ENCODE data around the gene TTC27. TPM values are rescaled to one million over a fixed set of nuclear protein-coding genes. Genes with fewer than 3 reads are reported as not detected.
"Not testable (repeated sequence)": the region's sequence is repeated elsewhere in the genome, so short reads cannot be mapped to it uniquely, and the experiment has no call there.

TTC27 gene
- total and polyA plus RNA-seq, 2 of the 13 experiments (the other 11 are each of a cell fraction or from before 2014, with no cell fraction given): 26.7 to 44.7 TPM

DNA sequence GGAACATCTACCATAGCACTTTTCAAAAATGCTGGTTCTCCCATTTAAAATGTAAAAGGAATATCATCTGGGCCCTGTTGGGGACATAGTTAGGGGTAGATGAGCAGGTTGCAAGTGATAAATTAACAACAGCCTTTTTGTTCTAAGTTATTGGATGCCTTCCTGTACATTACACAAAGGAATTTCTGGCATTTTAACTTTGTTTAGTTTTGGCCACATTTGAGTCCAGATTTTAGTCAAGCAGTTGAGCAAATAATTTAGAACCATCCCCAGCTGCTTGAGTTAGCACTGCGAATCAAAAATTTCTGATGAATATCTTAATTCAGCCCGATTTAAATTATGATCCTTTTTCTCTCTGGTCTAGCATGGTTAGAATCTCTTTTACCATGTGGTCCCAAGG is 124.4 kb downstream of the TTC27 start (continued):
- TF ChIP-seq CHD2 (IDR thresholded peaks at IDR 0.05; ENCODE audit: low read depth, low read length) (no peak), JDP2 (CRISPR knock-in tag; IDR thresholded peaks at IDR 0.05; ENCODE audit: borderline replicate concordance) (no peak), FOXA1 (IDR thresholded peaks at IDR 0.05) (no peak), FOXA1 (CRISPR knock-in tag; IDR thresholded peaks at IDR 0.05) (0 out of 2 replicates have a peak, but pooled peaks have one; percentile 19), ZNF749 (CRISPR knock-in tag; IDR thresholded peaks at IDR 0.05; ENCODE audit: borderline replicate concordance) (no peak)
- TF ChIP-seq, protein P1, sequence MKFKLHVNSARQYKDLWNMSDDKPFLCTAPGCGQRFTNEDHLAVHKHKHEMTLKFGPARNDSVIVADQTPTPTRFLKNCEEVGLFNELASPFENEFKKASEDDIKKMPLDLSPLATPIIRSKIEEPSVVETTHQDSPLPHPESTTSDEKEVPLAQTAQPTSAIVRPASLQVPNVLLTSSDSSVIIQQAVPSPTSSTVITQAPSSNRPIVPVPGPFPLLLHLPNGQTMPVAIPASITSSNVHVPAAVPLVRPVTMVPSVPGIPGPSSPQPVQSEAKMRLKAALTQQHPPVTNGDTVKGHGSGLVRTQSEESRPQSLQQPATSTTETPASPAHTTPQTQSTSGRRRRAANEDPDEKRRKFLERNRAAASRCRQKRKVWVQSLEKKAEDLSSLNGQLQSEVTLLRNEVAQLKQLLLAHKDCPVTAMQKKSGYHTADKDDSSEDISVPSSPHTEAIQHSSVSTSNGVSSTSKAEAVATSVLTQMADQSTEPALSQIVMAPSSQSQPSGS (CRISPR knock-in tag; IDR thresholded peaks at IDR 0.05): no peak

- CTCF ChIA-PET (ENCODE audit: low intra/inter-chr PET ratio, low total read pairs): no interaction called here
- WGBS (ENCODE audit: low lambda C conversion rate): 97% methylated on average over 5 of the region's 5 CpGs
- in situ Hi-C loops (cut with HindIII; ENCODE audit: extremely low pct_ligation_motif_present, low pct_unique_long_range_greater_than_20kb): loop anchor here (25.0 kb wide), 1 partner anchor 834 kb away; the partner anchor contains the start of gene FAM98A
These were observed 125.1 kb downstream of the TTC27 start for GRCh38 chr2:32752952-32753351.

GRCh38 chr2:32754676-32755075 is 126.8 kb downstream of the TTC27 start:
- intact Hi-C loops (cut with micrococcal nuclease; ENCODE audit: unreplicated experiment); H3K79me2 ChIP-seq (ENCODE audit: insufficient read depth, low read length); ATAC-seq; FAIRE-seq; POLR2A ChIA-PET; DNase-seq (ENCODE audit: low spot score); H3K9ac ChIP-seq (ENCODE audit: insufficient read depth, low read depth, low read length); CTCF ChIA-PET (ENCODE audit: low intra/inter-chr PET ratio, low total read pairs); H2AFZ ChIP-seq (ENCODE audit: low read length); H3K4me3 ChIP-seq (replicated peaks in 1 of 3; ENCODE audit: insufficient read depth in 1 of 3, low read depth in 2 of 3, low read length in 3 of 3); H3K9me3 ChIP-seq (ENCODE audit: low read length); H3K27ac ChIP-seq (ENCODE audit: extremely low read length, insufficient read depth, low read length); H4K20me1 ChIP-seq (ENCODE audit: insufficient read depth, low read length); H3K27me3 ChIP-seq (ENCODE audit: control insufficient read depth in 1 of 2, insufficient read depth in 2 of 2, low read length in 2 of 2); BruUV-seq (replicated peaks); H3K4me2 ChIP-seq (ENCODE audit: low read depth, low read length): not testable (repeated sequence)
- Histone ChIP-seq H3K36me3 (replicated peaks in 1 of 2; ENCODE audit: control insufficient read depth in 1 of 2, insufficient read depth in 2 of 2, low read length in 2 of 2) (peaks cover 4 to 15% of the 10 kb centered on the region in 2 experiments; a peak in 3 of 5 replicates), H3K4me1 (ENCODE audit: insufficient read depth, low read length) (peaks cover 29% of the 10 kb centered on the region)
- in situ Hi-C loops (cut with HindIII; ENCODE audit: extremely low pct_ligation_motif_present, low pct_unique_long_range_greater_than_20kb): loop anchor here (25.0 kb wide), 1 partner anchor 833 kb away; the partner anchor contains the start of gene FAM98A
- 95% methylated on average over 24 of the region's 31 CpGs for WGBS (ENCODE audit: low lambda C conversion rate)

More at GRCh38 chr2:32752952-32753351, 125.1 kb downstream of the TTC27 start:
- Histone ChIP-seq H3K27ac (ENCODE audit: extremely low read length, insufficient read depth, low read length) (no peak overlapping the region), H3K36me3 (replicated peaks in 1 of 2; ENCODE audit: control insufficient read depth in 1 of 2, insufficient read depth in 2 of 2, low read length in 2 of 2) (peaks cover 0 to 2% of the 10 kb centered on the region in 2 experiments; a peak in 4 of 5 replicates), H3K9ac (ENCODE audit: insufficient read depth, low read depth, low read length) (no peak overlapping the region), H2AFZ (ENCODE audit: low read length) (no peak overlapping the region), H3K4me1 (ENCODE audit: insufficient read depth, low read length) (peaks cover 29% of the 10 kb centered on the region), H3K4me3 (replicated peaks in 1 of 3; ENCODE audit: insufficient read depth in 1 of 3, low read depth in 2 of 3, low read length in 3 of 3) (no peak overlapping the region), H3K9me3 (ENCODE audit: low read length) (no peaks in the 10 kb centered on the region), H3K4me2 (ENCODE audit: low read depth, low read length) (no peak overlapping the region), H3K79me2 (ENCODE audit: insufficient read depth, low read length) (no peaks in the 10 kb centered on the region), H3K27me3 (ENCODE audit: control insufficient read depth in 1 of 2, insufficient read depth in 2 of 2, low read length in 2 of 2) (no peaks in the 10 kb centered on the region), H4K20me1 (ENCODE audit: insufficient read depth, low read length) (no peaks in the 10 kb centered on the region)
- no peak for TF ChIP-seq ZNF564 (CRISPR knock-in tag; IDR thresholded peaks at IDR 0.05)
- TF ChIP-seq ZNF121 (CRISPR knock-in tag; IDR thresholded peaks at IDR 0.05): 0 out of 2 replicates have a peak, but pooled peaks have one; percentile 6
- intact Hi-C loops (cut with micrococcal nuclease; ENCODE audit: unreplicated experiment): no loop called here
- POLR2A ChIA-PET: no interaction called here
- no peak for FAIRE-seq
- peak; percentile 29 for ATAC-seq
- BruUV-seq (replicated peaks): no TSS peak
- DNase-seq (ENCODE audit: low spot score): no peak

All from HepG2 (cell line).